Endometrial microvascular endothelial cells (primary cell): Measurements from ENCODE around the gene CCDC85A. TPM values are rescaled to one million over a fixed set of nuclear protein-coding genes. Genes with fewer than 3 reads are reported as not detected.

ENCODE experiments used
- in situ Hi-C: cut with HindIII; loops from 2 replicates; pipeline ENCODE4 v1.10.0; 2017; ENCODE audit warnings: low sequenced_read_pairs, low pct_unique_long_range_greater_than_20kb; ENCODE audit errors: inconsistent ontology term
- total RNA-seq: library from RNA; depleted of rRNA; stranded (reverse); fragments of >200 nt; gene quantifications from one replicate; pipeline ENCODE4 v1.2.3, GENCODE V29; 2015; ENCODE audit errors: inconsistent ontology term

Gene CCDC85A
- total RNA-seq, 1 donor from 2014 or later = 11.6 TPM

DNA sequence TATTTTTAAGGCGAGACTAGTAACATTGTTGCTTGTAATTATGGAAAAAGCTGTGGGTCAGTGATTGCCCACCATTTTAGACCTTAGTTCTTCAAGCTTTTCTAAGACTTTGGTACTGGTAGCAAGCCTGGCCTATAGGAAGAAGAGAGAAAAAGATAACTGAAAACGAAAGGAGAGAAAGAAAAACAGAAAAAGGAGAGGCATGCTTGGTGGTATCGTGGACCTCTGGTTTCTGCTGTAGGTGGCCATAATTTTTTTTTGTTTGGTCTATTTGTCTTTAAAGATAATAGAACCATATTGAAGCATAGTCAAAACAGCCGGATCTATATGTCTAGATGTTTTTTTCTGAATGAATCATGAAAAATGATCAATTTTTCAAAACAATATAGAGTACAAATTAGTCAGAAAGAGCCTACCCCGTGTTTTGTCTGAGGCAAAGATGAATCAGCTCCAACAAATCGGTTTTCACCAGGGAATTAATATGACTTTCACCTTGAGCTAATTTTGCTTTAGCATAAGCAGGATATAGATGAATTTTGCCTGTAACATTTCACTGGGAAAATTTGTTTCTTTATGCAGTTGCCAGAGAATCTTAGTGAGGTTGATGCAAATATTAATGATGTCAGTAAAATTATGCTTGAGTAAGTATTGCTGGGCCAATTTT is 45.7 kb downstream of the CCDC85A start:
- in situ Hi-C loops = no loop called here

DNA sequence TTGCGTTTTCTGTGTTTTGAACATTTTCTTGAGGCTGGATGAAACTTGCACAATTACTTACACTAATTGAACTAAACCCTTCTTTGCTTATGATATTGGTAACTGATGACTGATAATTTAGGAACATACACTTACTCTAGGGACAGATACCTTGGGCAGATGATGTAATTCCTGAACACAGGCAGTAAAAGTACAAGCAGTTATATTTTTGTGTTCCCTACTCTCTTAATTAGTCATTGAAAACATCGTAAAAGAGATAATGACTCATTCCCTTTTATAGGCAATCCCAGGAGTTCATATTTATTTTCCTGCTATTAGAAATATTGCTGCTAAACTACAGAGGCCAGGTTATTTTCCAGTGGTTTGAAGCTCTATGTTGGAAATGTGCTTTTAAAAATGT is 46.4 kb downstream of the CCDC85A start:
- in situ Hi-C loops = no loop called here

DNA sequence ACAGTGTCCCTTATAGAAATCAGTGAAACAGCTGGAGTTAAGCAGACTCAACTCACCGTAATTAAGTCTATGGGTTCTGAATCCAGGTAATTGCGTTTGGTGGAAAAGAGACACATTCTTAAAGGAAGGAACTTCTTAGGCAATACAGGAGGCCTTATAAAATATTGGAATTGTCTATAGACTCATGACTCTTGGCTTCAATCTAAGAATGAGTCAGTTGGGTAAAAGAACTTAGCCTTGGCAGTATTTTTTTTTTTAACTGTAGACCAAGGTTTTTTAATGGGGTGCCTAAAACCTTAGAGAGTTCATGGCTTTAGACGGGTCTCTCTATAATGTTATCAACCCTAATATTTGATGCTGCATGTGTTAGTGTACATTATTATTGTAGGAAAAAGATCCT is 47.6 kb downstream of the CCDC85A start:
- in situ Hi-C loops = no loop called here

DNA sequence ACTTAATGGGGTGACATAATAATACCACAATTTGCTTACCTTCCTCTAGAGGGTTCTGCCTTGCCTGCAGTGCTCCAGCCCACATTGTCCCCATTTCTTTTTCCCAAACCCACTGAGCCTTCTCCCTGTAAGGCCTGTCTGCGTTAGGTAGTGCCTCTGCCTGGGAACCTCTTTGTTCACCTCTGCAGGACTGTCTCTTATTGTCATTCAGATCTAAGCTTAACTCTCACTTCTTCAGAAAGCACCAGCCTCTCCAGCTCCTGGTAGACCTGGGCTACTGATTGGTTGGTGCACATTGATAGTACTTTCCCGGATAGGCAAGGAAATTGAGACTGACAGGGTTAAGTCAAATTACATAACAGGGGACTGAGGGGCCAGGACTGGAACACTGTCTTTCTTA is 49.1 kb downstream of the CCDC85A start:
- in situ Hi-C loops = no loop called here

DNA sequence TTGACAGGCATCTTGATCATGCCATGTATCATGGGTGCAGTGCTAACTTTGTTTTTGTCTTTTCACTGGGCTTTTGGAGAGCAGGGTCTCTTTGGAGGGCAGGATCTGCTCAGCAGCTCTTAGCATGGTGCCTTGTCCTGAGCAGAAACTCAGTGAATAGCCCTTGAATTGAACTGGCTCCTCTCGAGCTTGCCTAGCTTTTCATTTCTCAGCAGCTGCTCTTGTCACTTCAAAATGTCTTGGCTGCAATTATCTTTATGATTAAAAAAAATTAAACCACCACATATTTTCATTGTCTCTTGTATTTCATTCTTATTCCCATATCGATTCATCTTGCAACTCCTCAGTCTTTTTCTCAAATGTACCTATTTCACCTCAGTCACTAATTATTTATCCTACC is 50.5 kb downstream of the CCDC85A start:
- in situ Hi-C loops = no loop called here

DNA sequence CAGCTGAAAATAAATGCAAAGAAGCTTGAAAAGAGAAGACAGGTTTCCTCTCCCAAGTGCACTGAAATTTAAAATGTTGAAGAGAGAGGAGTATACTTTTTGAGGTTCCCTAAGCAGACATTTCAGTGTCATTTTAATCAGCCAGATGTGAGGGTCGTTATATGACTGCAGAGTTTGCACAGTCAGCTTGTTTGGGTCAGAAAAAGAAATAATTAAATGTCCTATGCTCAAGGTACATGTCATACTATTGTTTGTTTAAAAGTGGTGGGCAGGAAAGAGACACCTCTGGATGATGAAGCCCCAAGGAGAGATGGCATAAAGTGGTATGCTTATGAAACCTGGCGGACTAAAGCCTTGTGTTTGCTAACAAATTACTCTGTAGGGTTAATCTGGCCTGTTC is 55.2 kb downstream of the CCDC85A start:
- in situ Hi-C loops = no loop called here

DNA sequence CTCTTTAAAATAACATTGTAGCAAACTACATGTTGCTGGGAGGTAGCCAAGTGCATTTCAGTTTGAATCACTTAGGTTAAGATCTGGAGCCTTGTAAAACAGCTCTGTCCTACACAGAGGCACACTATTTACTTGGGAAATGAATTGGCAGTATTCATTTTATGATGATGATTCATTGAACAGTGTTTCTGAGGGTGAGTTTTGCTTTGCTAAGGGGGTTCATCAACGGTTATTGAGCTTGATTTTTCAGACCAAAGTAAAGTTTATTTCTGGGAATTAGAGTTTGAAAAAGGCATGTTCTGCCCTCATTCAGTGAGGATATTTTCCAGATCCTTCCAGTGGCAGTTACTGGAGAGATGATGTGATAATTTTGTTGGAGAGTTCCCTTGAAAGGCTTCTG is 55.6 kb downstream of the CCDC85A start:
- in situ Hi-C loops = no loop called here

DNA sequence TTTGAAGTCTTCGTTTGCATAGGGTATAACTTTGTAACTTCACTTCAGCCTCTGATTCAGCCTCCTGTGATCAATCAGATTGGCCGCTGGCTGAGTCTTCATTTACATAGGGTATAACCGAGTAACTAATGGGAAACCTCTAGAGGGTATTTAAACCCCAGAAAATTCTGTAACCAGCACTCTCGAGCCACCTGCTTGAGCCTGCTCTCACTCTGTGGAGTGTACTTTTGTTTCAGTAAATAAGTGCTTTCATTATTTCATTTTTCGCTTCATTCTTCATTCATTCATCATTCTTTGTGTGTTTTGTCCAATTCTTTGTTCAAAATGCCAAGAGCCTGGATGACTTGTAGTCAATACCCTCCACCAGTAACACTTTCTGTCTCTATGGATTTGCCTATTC is 56.4 kb downstream of the CCDC85A start:
- in situ Hi-C loops = no loop called here

DNA sequence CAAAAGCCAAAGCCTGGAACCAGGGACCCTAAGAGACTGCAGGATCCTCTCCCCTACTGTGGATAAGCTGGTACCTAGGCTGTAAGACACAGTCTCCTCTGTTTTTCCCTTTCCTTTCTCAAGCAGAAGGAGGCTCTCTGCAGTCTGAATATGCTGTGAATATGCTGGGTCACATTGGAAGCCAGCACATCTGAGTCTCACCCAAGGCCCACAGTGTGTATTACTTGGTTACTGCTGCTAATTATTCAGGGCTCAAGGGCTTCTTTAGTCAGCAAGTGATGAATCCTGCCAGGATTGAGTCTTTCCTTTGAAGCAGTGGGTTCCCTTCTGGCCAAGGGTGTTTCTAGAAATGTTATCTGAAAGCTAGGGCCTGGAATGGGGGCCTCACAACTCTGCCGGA is 60.7 kb downstream of the CCDC85A start:
- in situ Hi-C loops = no loop called here

DNA sequence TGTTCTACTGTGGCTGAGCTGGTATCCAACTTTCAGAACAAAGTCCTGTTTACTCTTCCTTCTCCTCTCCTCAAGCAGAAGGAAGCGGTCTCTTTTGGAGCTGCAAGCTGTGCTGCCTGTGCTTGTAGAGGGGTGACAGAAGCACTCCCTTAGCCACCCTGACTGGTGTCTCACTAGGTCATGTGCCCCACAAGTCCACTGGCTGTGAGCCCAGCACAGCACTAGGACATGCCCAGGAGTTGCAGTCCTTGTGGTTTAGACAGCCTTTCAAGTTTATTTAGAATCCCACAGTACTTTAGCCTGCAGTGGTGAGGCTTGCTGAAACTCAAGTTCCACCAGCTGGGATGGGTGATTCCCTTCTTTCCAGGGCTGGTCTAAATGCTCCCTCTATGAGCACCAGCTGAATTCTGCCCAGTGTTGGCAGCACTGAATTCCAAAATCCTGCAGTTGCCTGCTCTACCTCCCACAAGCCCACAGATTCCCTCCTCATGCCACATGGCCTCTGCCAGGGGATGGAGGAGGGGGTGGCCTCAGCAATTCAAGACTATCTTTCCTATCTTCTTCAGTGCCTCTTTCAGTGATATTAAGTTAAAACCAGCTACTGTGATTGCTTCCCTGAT is 61.2 kb downstream of the CCDC85A start:
- in situ Hi-C loops = no loop called here

DNA sequence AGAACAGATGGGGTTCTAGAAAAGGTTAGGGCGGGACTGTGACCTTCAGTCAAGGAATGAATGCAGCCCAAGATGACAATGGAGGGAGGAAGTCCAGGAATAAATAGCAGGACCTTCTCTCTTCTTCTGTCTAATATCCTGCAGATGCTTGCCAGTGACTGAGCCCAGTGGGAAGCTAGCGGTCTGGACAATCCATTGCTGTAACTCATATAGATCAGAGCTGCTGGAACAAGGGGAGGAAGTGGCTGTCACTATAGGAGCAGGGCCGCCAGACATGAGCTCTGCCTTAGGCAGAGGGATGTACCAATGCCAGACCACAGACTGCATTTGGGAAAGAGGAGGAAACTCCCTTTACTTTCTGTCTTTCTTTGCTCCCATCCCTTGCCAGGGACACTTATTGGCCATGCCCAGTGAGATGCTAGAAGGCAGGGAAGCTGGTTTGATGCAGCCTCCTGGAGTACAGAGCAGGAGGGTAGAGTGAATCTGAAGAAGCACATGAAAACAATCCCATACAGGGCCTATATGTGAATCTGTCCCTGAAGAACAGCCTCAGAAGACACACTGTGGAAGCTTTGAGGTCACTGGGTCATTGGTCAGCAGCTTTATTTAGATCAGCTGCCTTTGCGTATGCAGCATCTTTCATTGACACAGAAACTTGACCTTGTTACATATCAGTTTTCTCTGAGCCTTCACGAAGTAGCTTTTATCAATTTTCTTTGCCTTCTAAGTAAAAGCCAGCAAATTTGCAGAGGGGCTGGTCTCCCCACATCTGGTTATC is 65.4 kb downstream of the CCDC85A start:
- in situ Hi-C loops = no loop called here

DNA sequence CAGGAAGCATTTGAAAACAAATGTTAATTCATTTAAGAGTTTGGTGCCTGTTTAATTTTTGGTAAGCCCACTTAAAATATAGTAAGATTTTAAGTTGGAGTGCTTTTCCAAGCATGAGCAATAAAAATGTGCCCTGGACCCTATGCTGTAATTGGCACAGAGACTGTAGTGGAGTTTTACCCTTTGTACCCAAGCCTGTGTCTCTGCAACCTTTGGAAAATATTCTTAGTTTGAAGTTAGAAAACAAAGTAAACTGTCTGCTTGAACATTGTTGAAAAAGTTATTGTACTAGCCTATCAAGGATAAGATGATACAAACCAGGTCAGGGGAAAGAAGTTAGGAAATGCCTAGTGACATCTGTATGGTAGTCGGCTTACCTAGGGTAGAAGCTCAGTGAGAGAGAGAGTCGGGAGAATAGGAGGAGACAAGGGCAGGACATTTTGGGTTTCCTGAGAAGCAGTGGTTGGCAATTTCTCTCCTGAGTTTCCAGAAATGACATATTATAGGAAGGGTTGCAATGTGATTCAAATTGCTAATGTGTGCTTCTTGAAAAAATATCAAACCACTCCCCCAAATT is 66.5 kb downstream of the CCDC85A start:
- in situ Hi-C loops = no loop called here

DNA sequence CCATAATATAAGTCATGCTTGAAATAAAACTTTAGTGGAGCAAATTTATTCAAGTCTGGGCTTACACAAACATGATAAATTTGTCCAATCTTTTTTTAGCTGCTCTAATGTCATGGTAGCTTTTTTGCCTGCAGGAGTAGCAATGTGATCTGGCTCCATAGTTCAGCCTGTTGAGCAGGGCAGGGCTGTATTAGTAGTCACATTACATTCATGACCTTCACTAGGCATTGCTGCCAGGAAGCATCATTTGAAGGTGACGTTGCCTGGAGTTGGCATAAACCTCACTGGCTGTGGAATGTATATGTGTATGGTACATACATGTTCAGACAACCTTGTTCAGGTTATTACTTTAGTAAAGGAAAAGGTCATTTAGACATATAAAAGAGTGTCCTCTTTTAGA is 76.6 kb downstream of the CCDC85A start:
- in situ Hi-C loops = no loop called here

DNA sequence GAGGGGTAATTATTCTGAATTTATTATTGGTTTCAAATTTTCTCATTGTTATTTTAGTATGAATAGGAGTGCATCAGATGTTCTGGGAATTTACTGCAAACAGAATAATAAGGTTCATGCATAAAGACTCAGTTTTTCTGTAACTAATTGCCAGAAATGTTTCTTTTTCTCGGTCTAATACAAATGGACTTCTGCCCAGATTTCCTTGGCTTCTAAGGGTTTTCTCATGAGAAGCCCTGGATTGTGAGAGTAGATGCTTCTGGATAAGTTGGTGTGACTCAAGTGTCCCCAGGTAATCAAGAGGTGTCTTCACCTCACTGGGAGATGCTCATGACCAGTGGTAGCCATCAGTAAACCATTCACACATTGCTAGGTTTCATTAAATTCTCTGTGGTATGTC is 78.5 kb downstream of the CCDC85A start:
- in situ Hi-C loops = no loop called here

DNA sequence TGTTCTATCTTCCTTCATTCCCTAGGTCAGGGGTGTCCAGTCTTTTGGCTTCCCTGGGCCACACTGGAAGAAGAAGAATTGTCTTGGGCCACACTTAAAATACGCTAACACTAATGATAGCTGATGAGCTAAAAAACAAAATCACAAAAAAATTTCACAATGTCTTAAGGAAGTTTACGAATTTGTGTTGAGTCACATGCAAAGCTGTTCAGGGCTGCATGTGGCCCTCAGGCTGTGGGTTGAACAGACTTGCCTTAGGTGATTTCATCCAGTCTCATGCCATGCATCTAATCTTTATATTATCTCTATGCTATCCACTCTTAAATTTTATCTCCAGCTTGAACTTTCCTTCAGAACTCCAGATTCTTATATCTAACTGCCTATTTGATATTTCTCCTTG is 80.1 kb downstream of the CCDC85A start:
- in situ Hi-C loops = no loop called here

DNA sequence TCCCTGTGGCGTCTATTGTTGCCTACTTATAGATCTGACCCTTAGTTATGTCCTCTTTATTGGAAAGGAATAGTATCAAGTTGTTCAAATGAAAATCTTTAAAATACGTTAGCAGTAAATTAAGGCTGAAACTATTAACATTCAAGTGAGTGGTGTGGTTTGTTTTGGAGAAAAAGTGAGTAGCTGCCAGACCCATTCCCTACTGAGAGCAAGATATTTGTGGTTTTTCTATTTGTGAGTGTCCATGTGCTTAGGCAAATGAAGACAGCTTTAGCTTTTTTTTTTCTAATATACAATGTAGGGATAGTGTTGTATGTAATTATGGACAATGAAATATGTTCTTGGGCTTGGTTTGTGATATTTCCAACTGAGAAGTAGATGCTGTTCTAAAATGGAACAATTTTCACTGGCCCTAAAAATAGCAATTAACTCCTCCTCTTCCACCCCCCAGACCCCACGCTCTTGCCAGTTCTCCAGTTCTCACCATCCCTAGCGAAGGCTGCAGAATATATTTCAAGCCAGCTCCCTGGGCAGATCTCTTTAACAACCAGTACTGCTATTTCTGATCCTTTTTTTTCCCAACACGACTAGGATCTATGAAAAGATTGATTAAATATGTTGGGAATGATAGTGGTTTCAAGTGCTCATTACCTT is 83.1 kb downstream of the CCDC85A start:
- in situ Hi-C loops = no loop called here

DNA sequence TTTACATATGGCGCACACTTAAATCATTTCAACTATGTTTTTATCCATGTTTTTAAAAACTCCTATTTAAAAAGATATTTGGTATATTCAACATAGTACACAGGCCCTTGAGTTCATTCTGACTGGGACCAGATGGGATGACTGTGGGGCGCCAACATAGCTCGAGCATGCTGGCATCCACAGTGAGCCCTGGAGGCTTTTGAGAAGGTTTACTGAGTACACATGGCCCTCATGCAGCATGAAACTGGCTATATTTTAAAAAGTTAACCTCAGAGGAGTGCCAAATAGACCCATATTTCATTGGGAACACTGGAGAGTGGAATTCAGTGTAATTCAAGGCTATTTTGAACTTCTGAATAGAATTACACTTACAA is 83.6 kb downstream of the CCDC85A start:
- in situ Hi-C loops = no loop called here

DNA sequence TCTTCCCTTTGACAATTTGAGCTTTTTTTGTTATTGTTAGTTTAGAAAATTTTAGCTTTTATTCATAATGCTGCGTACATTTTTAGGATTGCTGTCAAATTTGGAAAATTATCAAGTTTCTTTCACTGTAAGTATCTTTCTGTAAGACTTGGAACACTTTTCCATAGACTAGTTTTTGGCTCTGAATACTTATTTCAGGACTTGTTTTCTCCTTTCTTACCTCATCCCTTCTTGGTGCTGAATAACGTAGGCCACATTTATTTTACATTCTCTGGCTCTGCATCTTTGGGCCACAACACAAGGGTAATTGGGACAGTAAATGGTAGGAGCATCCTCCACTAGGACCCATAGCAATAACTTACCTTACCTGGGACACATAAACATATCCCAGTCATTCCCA is 85.1 kb downstream of the CCDC85A start:
- in situ Hi-C loops = no loop called here

DNA sequence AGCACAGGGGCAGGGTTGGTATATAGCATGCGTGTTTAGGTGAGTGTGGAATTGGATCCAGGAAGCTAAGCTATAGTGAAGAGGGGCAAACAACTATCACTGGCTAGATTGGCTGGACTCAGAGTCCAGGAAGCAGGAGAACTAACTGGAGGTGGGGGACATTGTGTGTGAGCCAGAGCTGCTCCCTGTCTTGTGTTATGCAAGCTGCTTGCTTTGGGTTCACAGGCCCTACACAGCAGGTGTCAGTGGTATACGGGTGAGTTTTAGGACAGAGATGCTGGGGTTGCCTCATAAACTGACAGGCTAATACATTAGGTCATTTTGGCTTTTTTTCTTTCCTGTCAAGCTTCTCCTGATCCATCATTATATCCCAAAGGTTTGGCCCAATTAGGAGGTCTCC is 87.5 kb downstream of the CCDC85A start:
- in situ Hi-C loops = no loop called here

DNA sequence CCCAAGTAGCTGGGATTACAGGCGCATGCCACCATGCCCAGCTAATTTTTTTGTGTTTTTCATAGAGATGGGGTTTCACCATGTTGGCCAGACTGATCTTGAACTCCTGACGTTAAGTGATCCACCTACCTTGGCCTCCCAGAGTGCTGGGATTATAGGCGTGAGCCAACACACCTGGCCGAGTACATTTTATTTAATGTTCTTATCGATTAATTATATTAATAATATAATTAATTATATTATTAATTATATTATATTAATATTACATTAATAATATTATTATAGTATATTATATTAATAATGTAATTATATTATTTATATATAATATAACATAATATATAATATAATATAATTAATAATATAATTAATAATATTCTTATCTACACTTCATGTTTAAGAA is 101.4 kb downstream of the CCDC85A start:
- in situ Hi-C loops = no loop called here
